Mammary epithelial cell (primary cell): ENCODE results near the gene PAFAH1B2.

ENCODE experiments used
- EZH2 ChIP-seq: IDR thresholded peaks from 2 replicates; pipeline ENCODE4 v1.6.1; 2012; ENCODE audit warnings: low read length, inconsistent platforms, borderline replicate concordance
- TF ChIP-seq, protein P1 (sequence below), 2 donors: IDR thresholded peaks in 1 of 2; conservative IDR thresholded peaks in 1 of 2; 2 replicates each; pipeline ENCODE4 v1.5.1; 2011 to 2012; ENCODE audit warnings: inconsistent platforms in 2 of 2, low read length in 2 of 2, mild to moderate bottlenecking in 2 of 2, control low read depth in 1 of 2, low read depth in 1 of 2; ENCODE audit not compliant: insufficient read depth in 1 of 2; ENCODE audit errors: extremely low read depth in 1 of 2

DNA sequence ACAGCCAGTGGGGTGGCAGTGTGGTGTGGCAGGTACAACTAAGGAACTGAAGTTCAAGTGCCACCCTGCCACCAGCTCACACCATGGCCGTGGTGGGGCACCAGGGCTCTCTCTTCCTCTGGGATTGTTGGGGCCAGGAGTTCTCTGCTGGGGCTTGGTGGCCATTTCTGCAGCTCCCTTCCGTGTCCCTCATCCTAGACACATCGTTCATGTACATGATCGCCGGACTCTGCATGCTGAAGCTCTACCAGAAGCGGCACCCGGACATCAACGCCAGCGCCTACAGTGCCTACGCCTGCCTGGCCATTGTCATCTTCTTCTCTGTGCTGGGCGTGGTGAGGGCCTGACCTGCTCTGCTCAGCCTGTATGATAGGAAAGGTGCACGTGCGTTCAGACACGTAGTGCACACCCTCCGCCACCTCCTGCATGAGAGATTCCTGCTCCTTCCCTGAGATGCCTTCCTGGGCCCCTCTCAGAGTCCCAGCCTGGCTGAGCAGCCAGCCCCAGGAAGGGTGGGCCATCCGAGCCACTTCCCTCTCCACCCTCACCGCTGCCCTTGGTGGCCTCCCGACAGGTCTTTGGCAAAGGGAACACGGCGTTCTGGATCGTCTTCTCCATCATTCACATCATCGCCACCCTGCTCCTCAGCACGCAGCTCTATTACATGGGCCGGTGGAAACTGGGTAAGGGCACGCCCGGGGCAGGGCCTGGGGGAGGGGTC lies 47.8 kb downstream of the PAFAH1B2 start:
- TF ChIP-seq, protein P1, sequence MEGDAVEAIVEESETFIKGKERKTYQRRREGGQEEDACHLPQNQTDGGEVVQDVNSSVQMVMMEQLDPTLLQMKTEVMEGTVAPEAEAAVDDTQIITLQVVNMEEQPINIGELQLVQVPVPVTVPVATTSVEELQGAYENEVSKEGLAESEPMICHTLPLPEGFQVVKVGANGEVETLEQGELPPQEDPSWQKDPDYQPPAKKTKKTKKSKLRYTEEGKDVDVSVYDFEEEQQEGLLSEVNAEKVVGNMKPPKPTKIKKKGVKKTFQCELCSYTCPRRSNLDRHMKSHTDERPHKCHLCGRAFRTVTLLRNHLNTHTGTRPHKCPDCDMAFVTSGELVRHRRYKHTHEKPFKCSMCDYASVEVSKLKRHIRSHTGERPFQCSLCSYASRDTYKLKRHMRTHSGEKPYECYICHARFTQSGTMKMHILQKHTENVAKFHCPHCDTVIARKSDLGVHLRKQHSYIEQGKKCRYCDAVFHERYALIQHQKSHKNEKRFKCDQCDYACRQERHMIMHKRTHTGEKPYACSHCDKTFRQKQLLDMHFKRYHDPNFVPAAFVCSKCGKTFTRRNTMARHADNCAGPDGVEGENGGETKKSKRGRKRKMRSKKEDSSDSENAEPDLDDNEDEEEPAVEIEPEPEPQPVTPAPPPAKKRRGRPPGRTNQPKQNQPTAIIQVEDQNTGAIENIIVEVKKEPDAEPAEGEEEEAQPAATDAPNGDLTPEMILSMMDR (conservative IDR thresholded peaks at IDR 0.05 in 1 of 2, IDR thresholded peaks at IDR 0.05 in 1 of 2; ENCODE audit: extremely low read depth in 1 of 2, insufficient read depth in 1 of 2, low read depth in 1 of 2, low read length in 2 of 2), result no peak
- TF ChIP-seq EZH2, result no peak
